GM20000 (cell line): ENCODE results near the gene ACD.
A peak's percentile ranks its signal among the peaks of the same experiment; 100 is the strongest.

ENCODE experiments used
- DNase-seq: peaks from one replicate; pipeline ENCODE4 v3.0.0; 2012; ENCODE audit warnings: low spot score
- TF ChIP-seq, protein P1 (sequence below): IDR thresholded peaks from 2 replicates; pipeline ENCODE4 v1.5.1; 2012; ENCODE audit warnings: mild to moderate bottlenecking, control low read depth; ENCODE audit errors: extremely low read depth, missing control alignments

Gene ACD

GRCh38 chr16:67668495-67669157, 8.6 kb upstream of the ACD start:
- TF ChIP-seq, protein P1, sequence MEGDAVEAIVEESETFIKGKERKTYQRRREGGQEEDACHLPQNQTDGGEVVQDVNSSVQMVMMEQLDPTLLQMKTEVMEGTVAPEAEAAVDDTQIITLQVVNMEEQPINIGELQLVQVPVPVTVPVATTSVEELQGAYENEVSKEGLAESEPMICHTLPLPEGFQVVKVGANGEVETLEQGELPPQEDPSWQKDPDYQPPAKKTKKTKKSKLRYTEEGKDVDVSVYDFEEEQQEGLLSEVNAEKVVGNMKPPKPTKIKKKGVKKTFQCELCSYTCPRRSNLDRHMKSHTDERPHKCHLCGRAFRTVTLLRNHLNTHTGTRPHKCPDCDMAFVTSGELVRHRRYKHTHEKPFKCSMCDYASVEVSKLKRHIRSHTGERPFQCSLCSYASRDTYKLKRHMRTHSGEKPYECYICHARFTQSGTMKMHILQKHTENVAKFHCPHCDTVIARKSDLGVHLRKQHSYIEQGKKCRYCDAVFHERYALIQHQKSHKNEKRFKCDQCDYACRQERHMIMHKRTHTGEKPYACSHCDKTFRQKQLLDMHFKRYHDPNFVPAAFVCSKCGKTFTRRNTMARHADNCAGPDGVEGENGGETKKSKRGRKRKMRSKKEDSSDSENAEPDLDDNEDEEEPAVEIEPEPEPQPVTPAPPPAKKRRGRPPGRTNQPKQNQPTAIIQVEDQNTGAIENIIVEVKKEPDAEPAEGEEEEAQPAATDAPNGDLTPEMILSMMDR, result peak; percentile 9
- DNase-seq, result no peak

DNA sequence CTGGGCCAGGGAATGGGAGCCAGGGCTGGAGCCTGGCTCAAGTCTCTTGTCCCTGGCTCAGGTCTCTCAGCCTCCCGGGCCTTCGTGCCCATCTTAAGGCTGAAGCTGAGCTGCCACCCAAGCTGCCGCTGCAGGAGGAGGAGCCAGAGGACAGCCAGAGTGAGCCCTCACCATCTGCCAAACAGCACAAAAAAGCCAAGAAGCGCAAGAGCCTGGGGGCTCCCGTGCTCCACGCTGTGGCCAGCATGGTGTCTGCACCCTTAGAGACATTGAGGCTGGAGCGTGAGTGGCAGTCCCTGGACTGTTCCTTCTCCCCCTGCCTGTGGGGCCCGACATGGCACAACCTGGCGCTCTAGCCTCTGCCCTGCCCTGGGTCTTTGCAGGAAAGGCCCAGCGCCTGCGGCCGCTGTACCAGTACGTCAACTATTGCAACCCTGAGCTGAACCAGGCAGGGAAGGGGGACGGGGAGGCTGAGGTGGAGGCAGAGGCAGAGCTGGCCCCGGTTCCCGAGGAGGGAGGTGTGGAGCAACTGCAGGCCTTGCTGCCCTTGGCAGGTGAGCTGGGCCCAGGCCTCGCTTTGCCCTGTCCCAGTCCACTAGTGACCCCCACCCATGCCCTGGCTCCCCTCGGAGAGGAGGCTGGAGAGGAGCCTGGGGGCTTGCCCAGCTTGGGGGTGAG, 7.9 kb upstream of the ACD start:
- TF ChIP-seq, protein P1, result peak; percentile 82
- peak; percentile 92 for DNase-seq

DNA sequence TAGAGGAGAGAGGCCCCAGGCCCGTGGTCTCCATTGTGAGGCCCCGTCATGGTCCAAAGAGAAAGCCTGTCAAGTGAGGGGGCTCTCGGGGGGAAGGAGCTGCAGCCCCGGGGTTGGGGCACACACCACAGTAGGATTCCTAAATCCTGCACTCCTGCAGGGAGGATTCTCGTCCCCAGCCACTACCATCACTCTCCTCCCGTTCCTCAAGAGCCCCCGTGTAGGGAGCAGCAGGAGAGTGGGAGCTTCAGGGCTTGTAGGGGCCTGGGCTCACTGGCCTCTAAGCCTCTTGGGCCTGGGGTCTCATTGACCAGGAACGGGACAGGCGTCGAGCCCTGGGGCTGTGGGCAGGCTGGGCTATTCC, 7.4 kb upstream of the ACD start:
- TF ChIP-seq, protein P1, result no peak
- no peak for DNase-seq

DNA sequence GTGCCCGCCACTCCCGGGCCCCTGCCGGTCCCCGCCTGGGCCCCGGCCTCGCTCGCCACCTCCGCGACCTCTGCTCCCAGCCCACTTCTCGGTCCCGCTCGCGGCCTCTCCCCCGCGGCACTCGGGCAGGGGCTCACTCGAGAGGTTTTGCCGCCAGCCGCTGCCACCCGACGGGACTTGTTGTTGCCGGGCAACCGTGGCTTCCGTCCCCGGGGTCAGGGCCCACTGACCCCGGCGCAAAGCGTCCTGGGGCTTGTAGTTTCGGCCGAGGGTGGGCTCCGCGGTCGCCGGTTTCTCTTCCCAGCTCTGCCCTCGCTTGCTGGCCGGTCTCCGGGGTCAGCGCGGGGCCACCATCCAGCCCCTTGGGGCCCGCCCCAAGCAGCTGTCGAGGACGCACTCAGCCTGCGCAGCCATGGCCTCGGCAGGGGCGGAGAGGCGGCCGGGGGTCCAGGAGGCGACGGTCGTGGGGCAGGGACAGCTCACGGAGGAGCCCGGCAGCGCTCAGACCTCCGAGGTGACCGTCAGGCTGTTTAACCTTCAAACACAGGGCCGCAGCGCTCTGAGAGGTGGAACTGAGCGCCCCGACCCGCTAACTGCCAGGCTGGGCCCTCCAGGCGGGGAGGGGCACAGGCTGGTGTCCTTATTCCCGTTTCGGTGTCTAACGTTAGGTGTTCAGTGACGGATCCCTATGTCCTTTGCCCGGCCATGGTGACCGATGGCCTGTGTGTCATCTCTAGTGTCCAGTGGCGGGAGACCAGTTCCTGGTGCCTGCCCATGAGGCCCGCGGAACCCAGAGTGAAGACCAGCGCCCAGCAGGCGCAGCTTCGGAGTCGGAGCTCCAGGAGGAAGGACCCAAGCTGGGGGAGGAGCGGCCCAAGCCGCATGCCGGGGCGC, 6.7 kb upstream of the ACD start, which contains the start of the genes C16orf86 and ENKD1:
Gene C16orf86 (plus strand): TSS at position 256 of the 894 bp plus-strand sequence. CDS start 157 bp downstream, at position 413.
Gene ENKD1 (minus strand): TSS at position 192 of the 894 bp plus-strand sequence. CDS start 308 bp downstream, outside the sequence.
- DNase-seq, result peak; percentile 96
- TF ChIP-seq, protein P1, result no peak

DNA sequence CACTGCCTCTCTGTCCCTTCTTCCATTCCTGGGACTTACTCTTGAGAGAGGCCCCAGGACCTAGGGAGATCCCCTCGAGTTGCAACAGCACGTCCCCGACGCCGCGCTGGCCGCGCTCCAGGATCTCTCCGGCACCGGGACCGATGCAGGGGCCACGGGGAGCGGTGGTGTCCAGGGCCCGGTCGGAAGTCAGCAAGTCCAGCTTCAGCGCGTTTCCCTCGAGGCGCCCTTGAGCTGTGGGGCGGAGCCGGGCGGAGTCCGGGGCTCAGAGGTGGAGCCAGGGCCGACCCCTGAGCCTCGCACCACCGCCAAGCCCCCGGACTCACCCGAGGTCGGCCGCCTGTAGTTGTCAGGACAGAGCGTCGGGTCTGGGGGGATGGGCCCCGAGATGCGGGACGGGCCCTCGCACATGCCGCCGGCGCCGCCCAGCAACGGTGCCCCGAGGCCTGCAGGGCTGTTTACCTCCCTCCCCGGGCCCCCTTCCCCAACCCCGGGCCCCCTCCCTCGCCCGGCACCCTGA, 6.0 kb upstream of the ACD start:
- TF ChIP-seq, protein P1, result no peak
- DNase-seq, result peak; percentile 51

- TF ChIP-seq, protein P1, result no peak
- no peak for DNase-seq
Observed at GRCh38 chr16:67665598-67665997, 5.5 kb upstream of the ACD start.
